HG02840 (cell line): ENCODE measurements around the gene RBM23.
A peak's percentile ranks its signal among the peaks of the same experiment; 100 is the strongest.

ENCODE experiments used
- ATAC-seq: cut with Tn5 transposase; IDR thresholded peaks from one replicate; pipeline ENCODE4 v1.9.1; 2021; ENCODE audit warnings: mild to moderate bottlenecking, moderate library complexity, moderate number of reproducible peaks; ENCODE audit not compliant: unreplicated experiment, low FRiP score

Gene RBM23

DNA sequence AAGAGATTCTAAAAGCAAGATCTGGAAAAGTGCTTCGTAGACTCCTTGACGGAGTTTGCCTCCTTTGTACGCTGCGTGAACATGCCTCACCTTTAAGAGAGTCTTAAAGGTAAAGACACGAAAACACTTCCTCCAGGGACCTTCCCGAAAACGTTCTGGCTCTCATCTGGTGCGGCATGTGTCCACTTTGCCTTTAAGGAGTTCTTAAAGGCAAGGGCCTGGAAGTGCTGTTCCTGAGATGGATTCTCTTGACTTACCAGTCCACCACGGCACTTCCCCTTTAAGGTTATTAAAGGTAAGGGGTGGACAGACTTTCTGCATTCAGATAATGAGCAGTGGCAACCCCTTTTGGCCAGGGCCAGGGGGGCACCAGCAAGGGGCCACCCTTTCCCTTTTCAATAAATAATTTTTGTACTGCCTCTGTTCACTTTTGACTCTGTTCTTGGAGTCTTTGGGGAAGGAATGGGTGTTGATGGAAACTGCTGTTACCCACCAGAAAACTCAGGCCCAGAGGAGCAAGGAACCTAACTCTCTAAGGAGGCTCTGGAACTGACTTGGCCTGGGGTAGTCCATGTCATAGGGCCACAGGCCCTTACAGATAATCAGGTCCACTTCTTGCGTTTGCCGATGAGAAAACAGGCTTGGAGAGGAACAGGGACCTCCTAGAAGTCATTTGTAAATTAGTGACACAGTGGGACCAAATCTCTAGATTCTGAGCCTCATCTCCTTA, 31.5 kb downstream of the RBM23 start:
- ATAC-seq: peak; percentile 33

DNA sequence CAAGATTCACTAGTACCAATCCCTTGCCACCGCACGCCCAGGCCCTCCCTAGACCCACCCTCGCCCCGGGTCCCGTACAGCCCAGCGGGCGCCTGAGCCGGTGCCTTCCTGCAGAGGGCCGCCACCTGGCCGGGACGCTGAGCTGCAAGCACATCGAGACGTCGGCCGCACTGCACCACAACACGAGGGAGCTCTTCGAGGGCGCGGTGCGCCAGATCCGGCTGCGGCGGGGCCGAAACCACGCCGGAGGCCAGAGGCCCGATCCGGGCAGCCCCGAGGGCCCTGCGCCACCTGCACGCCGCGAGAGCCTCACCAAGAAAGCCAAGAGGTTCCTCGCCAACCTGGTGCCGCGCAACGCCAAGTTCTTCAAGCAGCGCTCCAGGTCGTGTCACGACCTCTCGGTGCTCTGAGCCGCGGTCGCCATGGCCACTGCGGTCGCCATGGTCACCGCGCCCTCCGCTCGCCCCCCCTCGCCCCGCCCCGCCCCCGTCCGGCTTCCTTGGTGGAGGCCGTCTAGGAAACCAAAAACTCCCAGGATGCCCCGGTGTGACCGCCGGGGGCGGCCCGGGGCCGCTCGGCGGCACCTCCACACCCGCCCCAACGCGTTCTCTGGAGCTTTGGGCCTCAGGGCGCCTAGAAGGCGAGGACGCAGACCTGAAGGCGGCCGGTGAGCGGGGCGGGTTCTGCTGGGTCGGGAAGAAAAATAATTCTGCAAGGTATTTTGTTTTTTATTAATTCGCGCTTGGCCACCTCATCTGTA, 32.3 kb downstream of the RBM23 start:
- ATAC-seq: peak; percentile 57

DNA sequence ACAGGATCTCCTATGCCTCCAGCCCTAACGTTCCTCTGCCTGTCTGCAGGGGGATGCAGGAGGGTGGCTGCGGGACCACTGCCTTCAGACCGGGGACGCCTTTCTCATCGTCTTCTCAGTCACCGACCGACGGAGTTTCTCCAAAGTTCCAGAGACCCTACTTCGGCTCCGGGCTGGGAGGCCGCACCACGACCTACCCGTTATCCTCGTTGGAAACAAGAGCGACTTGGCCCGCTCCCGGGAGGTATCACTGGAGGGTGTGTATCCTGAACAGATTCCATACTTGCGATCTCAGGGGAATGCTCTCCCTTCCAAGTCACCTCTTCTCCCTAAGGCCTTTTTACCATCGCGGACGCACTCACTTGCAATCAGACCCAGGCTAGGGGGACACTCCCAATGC, 33.0 kb downstream of the RBM23 start:
- no peak for ATAC-seq

DNA sequence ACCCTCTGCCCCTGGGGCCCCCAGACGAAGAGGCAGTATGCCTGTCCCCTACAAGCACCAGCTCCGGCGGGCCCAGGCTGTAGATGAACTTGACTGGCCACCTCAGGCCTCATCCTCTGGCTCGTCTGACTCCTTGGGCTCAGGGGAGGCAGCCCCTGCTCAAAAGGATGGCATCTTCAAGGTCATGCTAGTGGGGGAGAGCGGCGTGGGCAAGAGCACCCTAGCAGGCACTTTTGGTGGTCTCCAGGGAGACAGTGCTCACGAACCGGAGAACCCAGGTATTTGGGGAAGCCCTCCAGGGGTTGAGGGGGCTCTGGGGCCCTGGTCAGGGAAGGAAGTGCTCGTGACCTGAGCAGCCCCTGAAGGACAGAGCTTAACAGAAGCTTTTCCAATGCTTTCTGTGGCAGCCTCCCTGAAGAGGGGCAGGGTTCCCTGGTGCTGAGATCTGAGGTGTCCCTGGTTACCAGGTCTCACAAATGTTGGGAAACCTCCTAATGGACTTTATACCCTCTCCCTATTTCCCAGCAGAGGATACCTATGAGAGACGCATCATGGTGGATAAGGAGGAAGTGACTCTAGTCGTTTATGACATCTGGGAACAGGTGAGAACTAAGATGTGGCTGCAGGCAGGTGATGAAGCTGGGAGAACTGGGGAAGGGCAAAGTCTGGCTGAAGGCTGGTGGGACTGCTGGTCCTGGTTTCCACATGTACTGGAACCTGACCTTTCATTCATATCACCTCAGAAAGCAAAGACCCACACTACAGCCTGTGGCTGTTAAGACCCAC, 34.0 kb downstream of the RBM23 start:
- no peak for ATAC-seq

DNA sequence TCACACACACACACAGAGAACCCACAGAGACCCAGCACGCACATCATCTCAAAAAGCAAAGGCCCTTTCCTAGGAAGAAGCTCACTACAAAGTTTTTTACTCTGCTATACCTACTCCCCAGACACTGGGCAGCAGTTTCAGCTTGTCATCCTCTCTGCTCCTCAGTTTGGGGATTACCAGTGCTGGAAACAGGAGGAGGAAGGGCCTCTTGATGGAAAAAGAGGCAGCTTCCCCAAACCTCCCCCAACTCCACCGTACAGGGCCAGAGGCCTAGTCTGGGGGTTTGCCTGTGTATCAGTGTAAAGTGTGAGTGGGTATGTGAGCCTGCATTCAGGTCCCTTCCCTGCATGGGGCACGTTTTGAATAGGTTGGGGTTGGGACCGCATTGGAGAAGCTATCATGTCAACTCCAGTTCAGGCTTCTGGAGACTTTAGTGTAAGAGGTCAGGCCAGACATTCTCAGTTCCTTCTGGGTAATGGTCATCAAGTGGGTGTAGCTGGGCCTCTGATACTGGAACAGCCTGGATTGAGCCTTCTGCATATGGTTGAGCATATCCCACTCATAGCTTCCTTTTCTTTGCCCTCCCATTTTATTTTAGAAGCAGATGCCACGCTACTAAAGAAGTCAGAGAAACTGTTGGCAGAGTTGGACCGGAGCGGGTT, 34.7 kb downstream of the RBM23 start:
- no peak for ATAC-seq

DNA sequence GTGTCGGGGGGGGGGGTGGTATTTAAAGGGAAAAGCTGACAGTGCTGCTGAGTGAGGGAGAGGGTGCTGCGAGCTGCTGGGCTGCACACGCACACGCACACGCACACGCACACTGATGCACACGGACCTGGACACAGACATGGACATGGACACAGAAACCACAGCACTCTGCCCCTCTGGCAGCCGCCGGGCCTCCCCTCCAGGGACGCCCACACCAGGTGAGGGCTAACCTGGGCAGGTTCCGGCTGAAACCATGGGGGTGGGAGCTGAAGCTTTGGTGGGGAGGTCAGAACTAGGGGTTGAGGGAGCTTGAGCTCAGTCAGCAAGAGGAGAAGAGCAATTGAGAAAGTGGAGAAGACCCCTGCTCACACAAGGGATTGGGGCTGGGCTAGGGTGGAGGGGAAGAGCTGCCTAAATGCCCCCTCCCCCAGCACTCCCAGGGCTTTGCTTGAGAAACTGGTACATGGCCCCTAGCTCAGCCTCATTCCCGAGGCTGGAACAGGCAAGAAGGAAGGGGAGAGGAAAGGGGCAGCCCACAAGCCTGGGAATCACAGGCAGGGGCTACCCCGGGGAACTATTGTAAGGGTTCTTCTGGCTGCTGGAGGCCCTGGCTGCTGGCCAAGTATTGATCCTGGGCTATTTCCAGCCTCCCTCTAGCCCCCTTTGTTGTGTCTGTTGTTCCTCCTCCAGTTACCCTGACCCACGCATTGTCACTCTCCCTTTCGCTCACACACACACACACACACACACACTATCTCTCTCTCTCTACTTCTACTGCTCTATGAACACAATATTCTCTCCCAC, 35.6 kb downstream of the RBM23 start, which contains the start of gene REM2:
TSS of gene REM2 (plus strand) at position 50 of the 804 bp plus-strand sequence. CDS start at position 116, 66 bp downstream.
- ATAC-seq: no peak

DNA sequence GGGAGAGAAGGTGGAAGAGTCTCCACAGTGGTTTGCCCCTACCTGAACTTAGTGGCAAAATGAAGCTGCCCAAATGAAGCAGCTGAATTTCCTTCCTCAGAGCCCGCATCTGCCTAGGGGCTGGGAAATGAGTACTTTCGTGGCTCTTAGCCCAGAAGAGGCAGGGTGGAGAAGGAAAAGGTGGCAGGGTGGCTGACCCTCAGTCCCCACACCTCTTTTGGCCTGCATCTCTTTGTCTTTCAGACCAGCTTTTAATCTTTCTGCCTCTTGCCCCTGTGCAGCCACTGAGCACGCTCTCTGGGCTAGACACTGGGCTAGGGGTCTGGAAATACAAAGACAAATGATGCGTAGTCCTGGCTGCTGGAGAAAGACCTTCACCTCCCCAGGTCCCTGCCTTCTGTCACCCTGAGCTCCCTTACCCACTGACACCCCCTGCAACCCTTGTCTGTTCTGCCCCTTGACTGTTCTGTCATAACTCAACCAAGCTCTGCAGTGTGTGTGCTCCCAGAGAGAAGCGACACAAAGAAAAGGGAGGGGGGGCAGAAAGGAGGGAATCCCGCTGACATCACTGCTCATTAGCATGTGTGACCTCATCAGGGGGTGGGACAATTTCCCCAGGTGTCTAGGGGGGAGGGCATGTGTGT, 36.3 kb downstream of the RBM23 start:
- no peak for ATAC-seq

DNA sequence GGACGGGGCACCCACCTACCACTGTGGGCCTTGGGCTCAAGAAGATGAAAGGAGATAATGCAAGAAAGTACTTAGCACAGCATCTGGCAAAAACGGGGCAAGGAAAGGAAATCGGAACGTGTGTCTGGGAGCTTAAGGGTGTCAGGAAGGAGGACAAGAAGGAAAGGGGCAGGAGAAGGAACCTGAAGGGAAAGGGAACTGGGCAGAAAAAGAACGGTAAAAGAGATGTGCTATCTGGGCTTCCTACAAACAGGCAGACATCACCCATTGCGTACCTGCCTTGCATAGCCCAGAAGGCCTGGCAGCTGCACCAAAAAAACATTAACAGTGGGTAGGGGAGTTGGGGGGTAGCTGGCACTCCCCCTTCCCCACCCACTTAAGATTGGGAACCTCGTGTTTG, 36.9 kb downstream of the RBM23 start:
- ATAC-seq: no peak

DNA sequence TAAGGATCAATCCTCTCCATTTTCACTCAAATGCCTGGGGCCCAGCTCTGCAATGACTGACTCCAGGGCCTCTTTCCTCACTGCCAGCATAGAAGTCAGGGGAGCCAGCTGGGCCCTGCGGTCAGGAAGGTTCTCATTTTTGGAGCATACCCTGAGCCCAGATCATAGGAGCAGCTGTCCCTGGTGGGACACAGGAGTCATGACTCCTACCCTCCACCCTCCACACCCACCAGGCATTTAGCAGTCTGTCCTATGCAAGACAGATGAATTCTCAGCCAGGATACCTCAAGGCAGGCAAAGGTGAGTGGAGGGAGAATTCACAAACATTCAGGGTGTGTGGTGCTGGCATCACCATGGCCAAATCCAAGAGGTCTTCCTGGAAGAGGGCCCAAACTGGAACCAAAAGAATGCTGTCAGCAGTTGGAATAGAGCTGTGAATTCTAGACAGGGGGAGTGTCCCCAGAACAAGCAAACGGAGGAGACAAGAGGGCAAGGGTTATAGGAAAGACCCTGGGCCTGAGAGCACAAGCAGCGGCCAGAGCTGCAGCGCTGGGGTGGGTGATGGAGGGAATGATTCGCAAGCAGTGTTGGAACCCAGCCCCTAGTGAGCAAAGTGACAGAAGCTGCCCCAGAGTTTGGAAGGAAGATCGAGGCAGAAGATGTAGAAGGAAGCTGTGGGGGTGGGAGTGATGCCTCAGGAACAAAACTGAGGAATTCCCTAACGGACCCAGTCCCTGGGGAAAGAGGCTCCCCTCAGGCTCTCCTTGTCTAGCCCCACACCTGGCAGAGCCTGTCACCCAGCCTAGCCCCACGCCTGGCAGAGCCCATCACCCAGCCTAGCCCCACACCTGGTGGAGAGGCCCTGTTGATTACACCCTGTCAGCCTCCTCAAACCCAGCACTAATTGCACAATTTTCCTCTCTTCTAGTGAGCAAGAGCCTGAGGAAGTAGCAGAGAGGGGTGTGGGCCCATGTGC, 40.4 kb downstream of the RBM23 start:
- no peak for ATAC-seq

DNA sequence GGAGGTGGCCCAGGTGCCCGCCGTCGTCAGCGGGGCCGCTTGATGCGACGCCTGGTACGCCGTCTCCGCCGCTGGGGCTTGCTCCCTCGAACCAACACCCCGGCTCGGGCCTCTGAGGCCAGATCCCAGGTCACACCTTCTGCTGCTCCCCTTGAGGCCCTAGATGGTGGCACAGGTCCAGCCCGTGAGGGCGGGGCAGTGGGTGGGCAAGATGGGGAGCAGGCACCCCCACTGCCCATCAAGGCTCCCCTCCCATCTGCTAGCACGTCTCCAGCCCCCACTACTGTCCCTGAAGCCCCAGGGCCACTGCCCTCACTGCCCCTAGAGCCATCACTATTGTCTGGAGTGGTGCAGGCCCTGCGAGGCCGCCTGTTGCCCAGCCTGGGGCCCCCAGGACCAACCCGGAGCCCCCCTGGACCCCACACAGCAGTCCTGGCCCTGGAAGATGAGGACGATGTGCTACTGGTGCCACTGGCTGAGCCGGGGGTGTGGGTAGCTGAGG, 41.9 kb downstream of the RBM23 start:
- no peak for ATAC-seq

DNA sequence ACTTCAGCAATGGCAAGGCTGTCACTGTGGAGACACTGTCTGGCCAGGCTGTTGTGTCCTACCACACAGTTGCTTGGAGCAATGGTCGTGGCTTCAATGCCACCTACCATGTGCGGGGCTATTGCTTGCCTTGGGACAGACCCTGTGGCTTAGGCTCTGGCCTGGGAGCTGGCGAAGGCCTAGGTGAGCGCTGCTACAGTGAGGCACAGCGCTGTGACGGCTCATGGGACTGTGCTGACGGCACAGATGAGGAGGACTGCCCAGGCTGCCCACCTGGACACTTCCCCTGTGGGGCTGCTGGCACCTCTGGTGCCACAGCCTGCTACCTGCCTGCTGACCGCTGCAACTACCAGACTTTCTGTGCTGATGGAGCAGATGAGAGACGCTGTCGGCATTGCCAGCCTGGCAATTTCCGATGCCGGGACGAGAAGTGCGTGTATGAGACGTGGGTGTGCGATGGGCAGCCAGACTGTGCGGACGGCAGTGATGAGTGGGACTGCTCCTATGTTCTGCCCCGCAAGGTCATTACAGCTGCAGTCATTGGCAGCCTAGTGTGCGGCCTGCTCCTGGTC, 43.1 kb downstream of the RBM23 start:
- ATAC-seq: no peak

DNA sequence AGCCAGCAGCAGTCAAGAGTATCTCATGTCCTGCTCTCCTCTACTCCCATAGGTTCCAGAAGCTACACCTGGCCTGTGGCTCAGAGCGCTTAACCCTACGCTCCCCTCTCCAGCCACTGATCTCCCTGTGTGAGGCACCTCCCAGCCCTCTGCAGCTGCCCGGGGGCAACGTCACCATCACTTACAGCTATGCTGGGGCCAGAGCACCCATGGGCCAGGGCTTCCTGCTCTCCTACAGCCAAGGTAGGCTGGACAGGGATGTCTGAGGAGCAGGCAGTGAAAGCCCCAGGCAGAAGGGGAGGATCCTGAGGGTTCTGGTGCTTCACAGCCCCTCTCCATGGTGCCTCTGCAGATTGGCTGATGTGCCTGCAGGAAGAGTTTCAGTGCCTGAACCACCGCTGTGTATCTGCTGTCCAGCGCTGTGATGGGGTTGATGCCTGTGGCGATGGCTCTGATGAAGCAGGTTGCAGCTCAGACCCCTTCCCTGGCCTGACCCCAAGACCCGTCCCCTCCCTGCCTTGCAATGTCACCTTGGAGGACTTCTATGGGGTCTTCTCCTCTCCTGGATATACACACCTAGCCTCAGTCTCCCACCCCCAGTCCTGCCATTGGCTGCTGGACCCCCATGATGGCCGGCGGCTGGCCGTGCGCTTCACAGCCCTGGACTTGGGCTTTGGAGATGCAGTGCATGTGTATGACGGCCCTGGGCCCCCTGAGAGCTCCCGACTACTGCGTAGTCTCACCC, 43.8 kb downstream of the RBM23 start:
- no peak for ATAC-seq

DNA sequence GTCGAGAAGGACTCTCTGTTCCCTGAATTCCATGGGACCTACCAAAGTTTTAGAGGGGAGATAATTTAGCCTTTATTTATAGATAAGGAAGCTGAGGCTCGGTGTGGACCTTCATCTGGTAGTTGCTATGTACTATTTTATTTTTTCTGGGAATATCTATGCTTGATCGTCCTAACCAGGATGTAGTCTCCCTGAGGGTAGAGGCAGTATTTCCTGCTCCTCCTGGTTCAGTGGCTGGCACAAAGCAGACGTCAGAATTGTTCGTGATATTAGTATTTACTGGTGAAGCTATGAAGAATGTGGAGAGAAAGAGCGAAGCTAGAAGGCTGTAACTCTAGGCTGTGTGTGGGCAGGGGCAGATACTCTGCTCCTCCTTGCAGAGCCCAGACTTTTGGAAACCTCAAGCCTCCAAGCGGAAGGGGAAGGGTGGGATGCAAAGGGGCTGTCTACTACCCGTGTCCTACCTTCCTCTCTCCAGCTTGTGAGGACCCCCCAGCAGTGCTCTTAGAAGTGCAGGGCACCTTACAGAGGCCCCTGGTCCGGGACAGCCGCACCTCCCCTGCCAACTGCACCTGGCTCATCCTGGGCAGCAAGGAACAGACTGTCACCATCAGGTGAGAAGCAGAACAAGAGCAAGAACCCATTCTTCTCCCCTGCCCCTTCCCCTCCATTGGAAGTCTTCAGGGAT, 46.0 kb downstream of the RBM23 start:
- no peak for ATAC-seq

DNA sequence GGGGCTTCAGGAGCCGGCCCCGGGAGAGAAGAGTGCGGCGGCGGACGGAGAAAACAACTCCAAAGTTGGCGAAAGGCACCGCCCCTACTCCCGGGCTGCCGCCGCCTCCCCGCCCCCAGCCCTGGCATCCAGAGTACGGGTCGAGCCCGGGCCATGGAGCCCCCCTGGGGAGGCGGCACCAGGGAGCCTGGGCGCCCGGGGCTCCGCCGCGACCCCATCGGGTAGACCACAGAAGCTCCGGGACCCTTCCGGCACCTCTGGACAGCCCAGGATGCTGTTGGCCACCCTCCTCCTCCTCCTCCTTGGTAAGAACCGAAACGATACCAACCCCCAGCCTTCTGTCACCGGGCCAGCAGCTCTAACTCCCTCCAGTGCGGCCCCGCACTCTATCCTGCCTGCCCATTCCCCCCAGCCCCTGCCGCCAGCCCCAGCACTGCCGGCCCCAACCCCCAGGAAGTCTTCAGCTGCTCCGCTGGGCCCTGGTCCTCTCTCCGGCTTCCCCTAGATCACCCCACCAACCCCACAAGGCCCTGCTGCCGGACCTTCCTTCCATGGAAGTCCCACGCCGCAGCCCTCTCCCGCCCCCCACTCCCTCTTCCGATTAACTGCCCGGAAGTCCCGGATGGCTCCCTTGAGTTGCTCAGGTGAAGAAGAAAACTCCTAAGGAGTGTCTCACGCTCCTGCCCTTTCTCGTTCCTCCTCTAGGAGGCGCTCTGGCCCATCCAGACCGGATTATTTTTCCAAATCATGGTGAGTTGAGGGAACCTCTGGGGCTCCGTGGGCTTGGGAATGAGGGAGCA, 46.7 kb downstream of the RBM23 start:
- ATAC-seq: peak; percentile 30

DNA sequence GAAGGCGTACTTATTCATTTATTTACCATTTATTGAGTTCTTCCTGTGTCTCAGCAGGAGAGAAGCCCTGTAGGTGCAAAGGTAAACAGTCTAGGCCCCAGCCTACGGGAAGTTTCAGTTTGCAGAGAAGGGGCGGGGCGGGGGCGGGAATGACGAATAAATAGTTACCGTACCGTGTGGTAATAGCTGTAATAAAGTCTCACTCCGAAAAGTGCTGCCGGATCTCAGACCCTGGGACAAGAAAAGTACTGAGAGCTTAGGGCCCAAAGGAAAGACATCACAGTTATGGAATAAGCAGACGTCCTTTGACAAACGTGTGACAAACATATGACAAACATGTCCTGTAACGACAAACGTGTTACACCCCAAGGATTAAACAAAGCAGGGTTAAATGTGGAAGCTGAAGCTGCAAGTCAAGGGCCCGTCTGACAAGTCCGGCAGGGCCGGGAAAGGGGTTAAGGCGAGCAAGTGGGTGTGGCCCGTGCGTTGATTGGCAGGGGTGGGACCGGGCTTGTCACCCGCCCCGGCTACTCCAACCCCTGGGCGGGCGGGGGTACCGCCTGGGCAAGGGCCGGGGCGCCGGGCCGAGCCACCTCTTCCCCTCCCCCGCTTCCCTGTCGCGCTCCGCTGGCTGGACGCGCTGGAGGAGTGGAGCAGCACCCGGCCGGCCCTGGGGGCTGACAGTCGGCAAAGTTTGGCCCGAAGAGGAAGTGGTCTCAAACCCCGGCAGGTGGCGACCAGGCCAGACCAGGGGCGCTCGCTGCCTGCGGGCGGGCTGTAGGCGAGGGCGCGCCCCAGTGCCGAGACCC, 47.5 kb downstream of the RBM23 start, which contains the start of gene LRP10:
TSS of gene LRP10 (plus strand) at position 517 of the 809 bp plus-strand sequence. CDS start 564 bp downstream, outside the sequence.
- ATAC-seq: peak; percentile 74
